ENCODE results near the gene DAZ3. TPM values are rescaled to one million over a fixed set of nuclear protein-coding genes. Genes with fewer than 3 reads are reported as not detected.

The DAZ3 gene
- total RNA-seq, 1 experiment from 2014 or later, result not detected

Other genes starting within 250 kb of the DAZ3 start
- gene BPY2B, start 195.4 kb downstream of the DAZ3 start, total RNA-seq (2014; rRNA removed), result not detected in 2 replicates
- not detected in 2 replicates for gene DAZ4, start 20.5 kb upstream of the DAZ3 start, total RNA-seq (2014; rRNA removed)
- gene BPY2C, start 238.7 kb upstream of the DAZ3 start, total RNA-seq (2014; rRNA removed), result not detected in 2 replicates